ENCODE measurements around the gene PPP1R16B.

DNA sequence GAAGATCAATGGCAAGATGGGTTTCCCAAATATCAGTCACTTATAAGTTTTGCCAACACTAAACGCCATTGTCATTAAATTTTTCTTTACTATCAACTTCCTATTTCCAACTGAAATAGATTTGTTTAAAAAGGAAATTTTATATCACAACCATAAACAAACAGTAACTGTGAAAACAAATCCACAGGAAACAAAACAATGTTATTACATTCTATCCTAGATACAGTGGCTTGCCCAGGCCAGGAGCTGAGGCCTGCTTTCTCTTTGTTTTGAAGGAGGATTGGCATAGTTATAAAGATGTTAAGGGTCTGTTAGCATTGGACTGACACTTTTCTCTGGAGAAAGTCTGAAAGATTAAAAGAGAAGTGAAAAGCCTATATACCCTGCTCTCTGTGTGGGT, 24.9 kb downstream of the PPP1R16B start:
- no peak for TF ChIP-seq TAF1 (IDR thresholded peaks at IDR 0.05; ENCODE audit: borderline replicate concordance, insufficient read depth, low read length)
- no peak for TF ChIP-seq POLR2AphosphoS5 (IDR thresholded peaks at IDR 0.05; ENCODE audit: low read depth, low read length)
- TF ChIP-seq SIN3A (IDR thresholded peaks at IDR 0.05; ENCODE audit: borderline replicate concordance, insufficient read depth, low read length) = no peak
- no peak for TF ChIP-seq REST (IDR thresholded peaks at IDR 0.05; ENCODE audit: insufficient read depth in 1 of 2, low read depth in 2 of 2, low read length in 2 of 2)
- TF ChIP-seq FOXP2 (optimal IDR thresholded peaks at IDR 0.05; ENCODE audit: borderline replicate concordance, extremely low read depth, extremely low read length, insufficient read depth) = no peak
